Neural cell (in vitro differentiated cells): Measurements from ENCODE around the gene FAM78B. TPM values are rescaled to one million over a fixed set of nuclear protein-coding genes. Genes with fewer than 3 reads are reported as not detected.

ENCODE experiments used
- H2AFZ ChIP-seq: fragments of 200-600, 300-800 bp; sonication (generic), shearing (Covaris generic); 2 replicates; pipeline ENCODE4 v1.6.0; 2014; ENCODE audit warnings: low read depth, mild to moderate bottlenecking, antibody characterized with exemption, low read length, moderate library complexity
- H3F3A ChIP-seq: fragments of 200-600 bp; shearing (Covaris generic); 2 replicates; pipeline ENCODE4 v1.6.1; 2016; ENCODE audit warnings: mild to moderate bottlenecking, moderate library complexity, mixed read lengths, antibody characterized with exemption, low read length; ENCODE audit not compliant: insufficient read depth, poor library complexity, severe bottlenecking
- H3K27ac ChIP-seq: fragments of 200-600, 300-800 bp; sonication (generic), shearing (Covaris generic); 2 replicates; pipeline ENCODE4 v1.5.1; 2014; ENCODE audit warnings: mild to moderate bottlenecking, low read length, moderate library complexity
- H3K27me3 ChIP-seq: fragments of 300-800, 200-600 bp; sonication (generic), shearing (Covaris generic); 2 replicates; pipeline ENCODE4 v1.6.0; 2014; ENCODE audit warnings: mild to moderate bottlenecking, low read depth, low read length, moderate library complexity; ENCODE audit not compliant: insufficient read depth
- H3K36me3 ChIP-seq: fragments of 300-800, 200-600 bp; sonication (generic), shearing (Covaris generic); 2 replicates; pipeline ENCODE4 v1.5.1; 2014; ENCODE audit warnings: mild to moderate bottlenecking, antibody characterized with exemption, low read length, moderate library complexity; ENCODE audit not compliant: insufficient read depth
- H3K4me2 ChIP-seq: fragments of 300-800, 200-600 bp; sonication (generic), shearing (Covaris generic); 2 replicates; pipeline ENCODE4 v1.6.0; 2014; ENCODE audit warnings: mild to moderate bottlenecking, low read length
- H3K4me3 ChIP-seq: fragments of 300-800, 200-600 bp; sonication (generic), shearing (Covaris generic); 2 replicates; pipeline ENCODE4 v1.5.1; 2014; ENCODE audit warnings: mild to moderate bottlenecking, low read length, moderate library complexity
- H3K79me2 ChIP-seq: fragments of 200-600 bp; shearing (Covaris generic); replicated peaks from 2 replicates; pipeline ENCODE4 v1.6.0; 2014; ENCODE audit warnings: mild to moderate bottlenecking, low read length, moderate library complexity; ENCODE audit not compliant: insufficient read depth
- H3K9ac ChIP-seq: fragments of 300-800, 200-600 bp; sonication (generic), shearing (Covaris generic); 2 replicates; pipeline ENCODE4 v1.6.1; 2016; ENCODE audit warnings: mild to moderate bottlenecking, low read length, mixed read lengths
- H3K9me2 ChIP-seq: fragments of 200-600 bp; shearing (Covaris generic); 2 replicates; pipeline ENCODE4 v1.6.1; 2016; ENCODE audit warnings: mild to moderate bottlenecking, low read length, mixed read lengths; ENCODE audit not compliant: insufficient read depth
- H3K9me3 ChIP-seq: fragments of 200-600, 300-800 bp; sonication (generic), shearing (Covaris generic); 2 replicates; pipeline ENCODE4 v1.6.1; 2016; ENCODE audit warnings: mild to moderate bottlenecking, mixed run types, low read length, moderate library complexity, mixed read lengths
- H4K20me1 ChIP-seq: fragments of 200-600 bp; shearing (Covaris generic); 2 replicates; pipeline ENCODE4 v1.6.1; 2016; ENCODE audit warnings: mild to moderate bottlenecking, mixed run types; ENCODE audit not compliant: insufficient read depth
- EP300 ChIP-seq: fragments of 450-650 bp; conservative IDR thresholded peaks from 2 replicates; pipeline ENCODE4 v1.6.1; 2014; ENCODE audit warnings: antibody characterized with exemption, mild to moderate bottlenecking, moderate library complexity; ENCODE audit not compliant: poor library complexity, severe bottlenecking
- EZH2 ChIP-seq: fragments of 200-600, 300-800 bp; shearing (Covaris generic), sonication (generic); IDR thresholded peaks from 2 replicates; pipeline ENCODE4 v1.6.1; 2014; ENCODE audit warnings: antibody characterized with exemption, low read length, borderline replicate concordance, mild to moderate bottlenecking; ENCODE audit not compliant: insufficient read depth, poor library complexity, severe bottlenecking
- MXI1 ChIP-seq: fragments of 450-650 bp; conservative IDR thresholded peaks from 2 replicates; pipeline ENCODE4 v1.6.1; 2014; ENCODE audit warnings: antibody characterized with exemption, mild to moderate bottlenecking; ENCODE audit not compliant: poor library complexity, severe bottlenecking
- POLR2AphosphoS5 ChIP-seq: IDR thresholded peaks from 2 replicates; pipeline ENCODE4 v1.6.1; 2012
- RAD21 ChIP-seq: fragments of 450-650 bp; conservative IDR thresholded peaks from 2 replicates; pipeline ENCODE4 v1.6.1; 2014; ENCODE audit warnings: antibody characterized with exemption, mild to moderate bottlenecking, moderate library complexity
- SMC3 ChIP-seq: fragments of 450-650 bp; conservative IDR thresholded peaks from 2 replicates; pipeline ENCODE4 v1.6.1; 2014; ENCODE audit warnings: antibody characterized with exemption, mild to moderate bottlenecking, moderate library complexity; ENCODE audit not compliant: poor library complexity
- TAF1 ChIP-seq: IDR thresholded peaks from 2 replicates; pipeline ENCODE4 v1.6.1; 2012; ENCODE audit warnings: low read depth
- polyA plus RNA-seq: library from polyadenylated mRNA; depleted of rRNA; stranded (reverse); fragments of >200 nt; gene quantifications from 2 replicates; pipeline ENCODE4 v1.2.3, GENCODE V29; 2014
- TF ChIP-seq, protein P1 (sequence below): IDR thresholded peaks from 2 replicates; pipeline ENCODE4 v1.6.1; 2012; ENCODE audit warnings: borderline replicate concordance

FAM78B gene
- polyA plus RNA-seq, 1 donor from 2014 or later: 2.4 TPM

GRCh38 chr1:166133857-166134256 is 32.9 kb downstream of the FAM78B start:
- Histone ChIP-seq H3K36me3 (no peaks in the 10 kb centered on the region), H3K9me3 (no peaks in the 10 kb centered on the region), H2AFZ (no peak overlapping the region), H3K4me3 (no peak overlapping the region), H3K9me2 (no peaks in the 10 kb centered on the region), H3F3A (no peaks in the 10 kb centered on the region), H3K4me2 (no peak overlapping the region), H3K27ac (no peak overlapping the region), H3K9ac (no peak overlapping the region), H3K27me3 (no peaks in the 10 kb centered on the region), H4K20me1 (no peaks in the 10 kb centered on the region), H3K79me2 (no peaks in the 10 kb centered on the region)
- TF ChIP-seq POLR2AphosphoS5 (no peak), RAD21 (no peak), TAF1 (no peak), EZH2 (no peak)

DNA sequence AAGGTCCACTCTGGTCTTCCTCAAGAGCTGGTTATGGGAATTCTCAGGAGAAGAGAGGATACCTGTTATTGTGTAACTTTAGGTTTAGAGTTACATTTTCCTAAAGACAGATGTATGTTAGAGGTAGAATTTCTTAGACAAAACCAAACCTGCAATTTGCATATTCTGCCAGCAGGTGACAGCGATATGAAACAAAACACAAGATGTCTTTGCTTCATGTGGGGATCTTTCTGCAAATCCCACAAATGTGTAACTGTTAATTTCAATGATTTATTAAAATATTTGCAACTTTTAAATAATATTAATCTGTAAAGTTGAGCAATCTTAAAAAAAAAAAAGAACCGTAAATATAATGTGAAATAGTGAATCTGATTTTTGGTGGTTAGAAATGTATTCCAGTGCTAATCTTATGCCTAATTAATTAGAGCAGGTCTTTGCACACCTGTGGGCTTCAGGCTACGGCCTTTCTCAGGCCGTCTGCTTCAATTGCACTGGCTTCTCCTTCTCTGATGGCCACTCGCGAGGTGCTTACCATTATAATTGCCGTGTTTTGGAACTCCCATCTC is 33.4 kb downstream of the FAM78B start:
- no peaks in the 10 kb centered on the region for H4K20me1 ChIP-seq
- no peaks in the 10 kb centered on the region for H3K27me3 ChIP-seq
- no peak overlapping the region for H3K9ac ChIP-seq
- no peak for TF ChIP-seq MXI1
- no peak for TF ChIP-seq POLR2AphosphoS5
- no peak for TF ChIP-seq EP300
- TF ChIP-seq SMC3: no peak
- TF ChIP-seq, protein P1, sequence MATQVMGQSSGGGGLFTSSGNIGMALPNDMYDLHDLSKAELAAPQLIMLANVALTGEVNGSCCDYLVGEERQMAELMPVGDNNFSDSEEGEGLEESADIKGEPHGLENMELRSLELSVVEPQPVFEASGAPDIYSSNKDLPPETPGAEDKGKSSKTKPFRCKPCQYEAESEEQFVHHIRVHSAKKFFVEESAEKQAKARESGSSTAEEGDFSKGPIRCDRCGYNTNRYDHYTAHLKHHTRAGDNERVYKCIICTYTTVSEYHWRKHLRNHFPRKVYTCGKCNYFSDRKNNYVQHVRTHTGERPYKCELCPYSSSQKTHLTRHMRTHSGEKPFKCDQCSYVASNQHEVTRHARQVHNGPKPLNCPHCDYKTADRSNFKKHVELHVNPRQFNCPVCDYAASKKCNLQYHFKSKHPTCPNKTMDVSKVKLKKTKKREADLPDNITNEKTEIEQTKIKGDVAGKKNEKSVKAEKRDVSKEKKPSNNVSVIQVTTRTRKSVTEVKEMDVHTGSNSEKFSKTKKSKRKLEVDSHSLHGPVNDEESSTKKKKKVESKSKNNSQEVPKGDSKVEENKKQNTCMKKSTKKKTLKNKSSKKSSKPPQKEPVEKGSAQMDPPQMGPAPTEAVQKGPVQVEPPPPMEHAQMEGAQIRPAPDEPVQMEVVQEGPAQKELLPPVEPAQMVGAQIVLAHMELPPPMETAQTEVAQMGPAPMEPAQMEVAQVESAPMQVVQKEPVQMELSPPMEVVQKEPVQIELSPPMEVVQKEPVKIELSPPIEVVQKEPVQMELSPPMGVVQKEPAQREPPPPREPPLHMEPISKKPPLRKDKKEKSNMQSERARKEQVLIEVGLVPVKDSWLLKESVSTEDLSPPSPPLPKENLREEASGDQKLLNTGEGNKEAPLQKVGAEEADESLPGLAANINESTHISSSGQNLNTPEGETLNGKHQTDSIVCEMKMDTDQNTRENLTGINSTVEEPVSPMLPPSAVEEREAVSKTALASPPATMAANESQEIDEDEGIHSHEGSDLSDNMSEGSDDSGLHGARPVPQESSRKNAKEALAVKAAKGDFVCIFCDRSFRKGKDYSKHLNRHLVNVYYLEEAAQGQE: no peak
- no peak for TF ChIP-seq TAF1
- TF ChIP-seq EZH2: no peak
- no peak overlapping the region for H3K27ac ChIP-seq
- H3K79me2 ChIP-seq: no peaks in the 10 kb centered on the region
- H3F3A ChIP-seq: no peaks in the 10 kb centered on the region
- no peaks in the 10 kb centered on the region for H3K9me3 ChIP-seq
- H2AFZ ChIP-seq: no peak overlapping the region
- H3K4me2 ChIP-seq: no peak overlapping the region
- no peak overlapping the region for H3K4me3 ChIP-seq
- no peaks in the 10 kb centered on the region for H3K9me2 ChIP-seq
- H3K36me3 ChIP-seq: no peaks in the 10 kb centered on the region

- H4K20me1 ChIP-seq: no peaks in the 10 kb centered on the region
- H3K27me3 ChIP-seq: no peaks in the 10 kb centered on the region
- no peak overlapping the region for H3K4me2 ChIP-seq
- no peak overlapping the region for H2AFZ ChIP-seq
- TF ChIP-seq RAD21: no peak
- TF ChIP-seq EZH2: no peak
- no peaks in the 10 kb centered on the region for H3K36me3 ChIP-seq
- H3K27ac ChIP-seq: no peak overlapping the region
- no peak overlapping the region for H3K4me3 ChIP-seq
- H3K9ac ChIP-seq: no peak overlapping the region
- no peaks in the 10 kb centered on the region for H3K9me3 ChIP-seq
- H3K79me2 ChIP-seq: no peaks in the 10 kb centered on the region
- H3F3A ChIP-seq: no peaks in the 10 kb centered on the region
- no peaks in the 10 kb centered on the region for H3K9me2 ChIP-seq
Observed at GRCh38 chr1:166132496-166132895, 34.3 kb downstream of the FAM78B start.
